Ovary (tissue), 9 donors: ENCODE data around the gene MKNK1. TPM values are rescaled to one million over a fixed set of nuclear protein-coding genes. Genes with fewer than 3 reads are reported as not detected.
A peak's percentile ranks its signal among the peaks of the same experiment; 100 is the strongest.

ENCODE experiments used
- DNase-seq, 5 donors: peaks; one replicate each; pipeline ENCODE4 v3.0.0-alpha.2; 2019 to 2020
- H3K27ac ChIP-seq, 2 donors: fragments of 200-600 bp; one replicate each; pipeline versions ENCODE4 v1.5.1 to v1.8.0; 2019 to 2022
- H3K27me3 ChIP-seq: fragments of 200-600 bp; one replicate; pipeline ENCODE4 v1.8.0; 2022
- H3K36me3 ChIP-seq: fragments of 200-600 bp; sonication (generic); one replicate; pipeline ENCODE4 v1.5.1; 2019
- H3K4me1 ChIP-seq: one replicate; pipeline ENCODE4 v1.8.1; 2013; ENCODE audit warnings: mild to moderate bottlenecking, moderate library complexity; ENCODE audit not compliant: insufficient read depth
- H3K4me3 ChIP-seq: fragments of 200-600 bp; sonication (generic); one replicate; pipeline ENCODE4 v1.5.1; 2017
- H3K9me3 ChIP-seq, 2 donors: fragments of 200-600 bp in 1 of 2; sonication (generic) in 1 of 2; one replicate each; pipeline versions ENCODE4 v1.5.1 to v1.8.1; 2013 to 2019; ENCODE audit warnings: mild to moderate bottlenecking in 1 of 2, moderate library complexity in 1 of 2
- EP300 ChIP-seq: sonication (generic); formaldehyde crosslinking; IDR thresholded peaks from one replicate; pipeline ENCODE4 v1.6.1; 2017; ENCODE audit warnings: antibody characterized with exemption
- POLR2A ChIP-seq: fragments of 450-650 bp; IDR thresholded peaks from one replicate; pipeline ENCODE4 v1.6.1; 2017; ENCODE audit warnings: antibody characterized with exemption, mild to moderate bottlenecking, moderate library complexity
- WGBS, 3 donors: extraction: QIAGEN DNeasy Blood & Tissue Kit in 1 of 3; methylation state at CpG; one replicate each; pipeline versions ENCODE4 v1.1.5 to v1.1.7; 2013 to 2017; 5-methylcytosine and 5-hydroxymethylcytosine counted together
- intact Hi-C, 4 donors: fragments of 100-400 bp; cut with DNase I; formaldehyde crosslinking; loops; one replicate each; pipeline versions ENCODE4 v1.11.0 to v1.15.1; 2022 to 2023
- polyA plus RNA-seq, 2 donors: library from polyadenylated mRNA; stranded (reverse); fragments of 200-250 nt in 1 of 2; fragments of 350-450 nt in 1 of 2; fragmentation: Illumina TruSeq in 1 of 2; extraction: RNeasy Lipid Tissue Mini Kit (QIAGEN cat#74804) in 1 of 2; gene quantifications; one replicate each; pipeline ENCODE4 v1.2.3, GENCODE V29; 2013 to 2014
- total RNA-seq, 7 donors: library from RNA; depleted of rRNA in 2 of 7; stranded (reverse); fragments of >200 nt in 2 of 7; fragmentation: NEBNext Ultra II Directional in 3 of 7; extraction: Animal tissue kit (Norgen Biotek cat#: 25700) in 3 of 7; gene quantifications; one replicate each; pipeline versions ENCODE4 v1.1.0 to v1.2.4, GENCODE V29; 2016 to 2023
- TF ChIP-seq, protein P1 (sequence below), 3 donors: fragments of 450-650 bp in 2 of 3; fragments of 200-600 bp in 1 of 3; IDR thresholded peaks; one replicate each; pipeline versions ENCODE4 v1.5.1 to v1.8.0; 2016 to 2022; ENCODE audit warnings: antibody characterized with exemption in 3 of 3, mild to moderate bottlenecking in 1 of 3
- donor health status: DM: no; HTN: no; CAD: no; lungs with moderate emphysema.
- donor health status: DM: no; HTN: no; CAD: no.
- donor health status: Bipolar disorder and iron deficiency.
- donor health status: DM: yes; HTN: yes; CAD: no.
- donor health status: DM: no; HTN: no; CAD: no.
- donor health status: DM: yes; HTN: yes; CAD: no.

The MKNK1 gene
- total and polyA plus RNA-seq, 9 donors, result 21.0 to 39.3 (median 24.9) TPM

DNA sequence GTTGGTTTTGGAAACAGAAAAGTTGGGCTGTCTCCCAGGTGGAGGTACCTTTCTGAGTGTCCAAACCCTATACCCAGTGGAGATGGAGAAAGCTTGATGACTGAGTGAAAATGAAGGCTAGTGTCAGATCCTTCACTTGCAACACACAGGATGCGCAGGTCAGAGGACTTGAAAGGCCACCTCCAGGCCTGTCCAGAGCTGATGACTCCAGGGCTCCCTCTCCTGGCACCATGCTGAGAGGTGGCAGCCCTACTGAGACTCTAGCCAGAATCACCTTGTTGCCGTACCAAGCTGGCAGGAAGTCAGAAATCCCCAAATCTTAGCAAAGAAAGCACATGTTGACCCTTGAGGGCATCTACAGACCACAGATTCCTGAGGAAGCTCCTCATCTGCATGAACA is 69.0 kb downstream of the MKNK1 start:
- Histone ChIP-seq H3K36me3 (no peaks in the 10 kb centered on the region), H3K4me1 (no peaks in the 10 kb centered on the region), H3K27me3 (no peaks in the 10 kb centered on the region), H3K4me3 (no peak overlapping the region), H3K9me3 (no peaks in the 10 kb centered on the region), H3K27ac (no peak overlapping the region)
- intact Hi-C loops, result loop anchor here in 2 of 4 donors (10.0 kb wide), 1 partner anchor 190 kb away; no protein-coding TSS in a partner anchor
- WGBS, 3 donors, result 66 to 74% (median 71%) methylated on average over 2 of the region's 2 CpGs
- TF ChIP-seq EP300 (no peak), POLR2A (no peak)
- TF ChIP-seq, protein P1, sequence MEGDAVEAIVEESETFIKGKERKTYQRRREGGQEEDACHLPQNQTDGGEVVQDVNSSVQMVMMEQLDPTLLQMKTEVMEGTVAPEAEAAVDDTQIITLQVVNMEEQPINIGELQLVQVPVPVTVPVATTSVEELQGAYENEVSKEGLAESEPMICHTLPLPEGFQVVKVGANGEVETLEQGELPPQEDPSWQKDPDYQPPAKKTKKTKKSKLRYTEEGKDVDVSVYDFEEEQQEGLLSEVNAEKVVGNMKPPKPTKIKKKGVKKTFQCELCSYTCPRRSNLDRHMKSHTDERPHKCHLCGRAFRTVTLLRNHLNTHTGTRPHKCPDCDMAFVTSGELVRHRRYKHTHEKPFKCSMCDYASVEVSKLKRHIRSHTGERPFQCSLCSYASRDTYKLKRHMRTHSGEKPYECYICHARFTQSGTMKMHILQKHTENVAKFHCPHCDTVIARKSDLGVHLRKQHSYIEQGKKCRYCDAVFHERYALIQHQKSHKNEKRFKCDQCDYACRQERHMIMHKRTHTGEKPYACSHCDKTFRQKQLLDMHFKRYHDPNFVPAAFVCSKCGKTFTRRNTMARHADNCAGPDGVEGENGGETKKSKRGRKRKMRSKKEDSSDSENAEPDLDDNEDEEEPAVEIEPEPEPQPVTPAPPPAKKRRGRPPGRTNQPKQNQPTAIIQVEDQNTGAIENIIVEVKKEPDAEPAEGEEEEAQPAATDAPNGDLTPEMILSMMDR (IDR thresholded peaks at IDR 0.05), result no peak
- no peak for DNase-seq

DNA sequence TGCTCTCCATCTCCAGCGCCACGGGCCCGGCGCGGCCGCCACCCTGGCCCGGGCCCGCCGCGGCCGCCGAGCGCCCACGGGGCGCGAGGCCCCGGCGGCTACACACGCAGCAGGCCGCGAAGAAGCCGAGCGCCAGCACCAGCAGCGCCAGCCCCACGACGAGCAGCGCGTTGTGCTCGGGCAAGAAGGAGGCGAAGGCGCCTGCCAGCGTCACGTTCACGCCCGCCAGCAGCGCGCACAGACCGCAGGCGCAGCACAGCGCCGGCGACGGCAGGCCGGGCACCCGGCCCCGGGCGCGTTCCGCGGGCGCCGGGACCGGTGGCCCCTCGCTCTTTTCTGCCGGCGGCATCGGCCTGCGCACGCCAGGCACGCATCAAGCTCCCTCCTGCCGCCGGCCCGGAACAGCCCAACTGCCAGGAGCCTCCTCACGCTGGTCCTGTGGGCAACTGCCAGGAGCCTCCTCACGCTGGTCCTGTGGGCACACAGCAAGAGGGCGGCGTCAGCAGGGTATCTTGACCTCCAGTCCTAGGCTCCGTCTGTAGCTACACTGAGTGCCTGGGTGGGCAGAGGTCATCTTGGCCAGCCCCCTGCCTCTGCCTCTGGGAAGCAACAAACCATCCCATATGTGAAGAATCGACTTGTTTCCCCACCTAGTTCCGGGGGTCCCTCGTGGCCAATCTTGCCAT is 70.7 kb downstream of the MKNK1 start:
- H3K36me3 ChIP-seq, result no peaks in the 10 kb centered on the region
- peak in 4 of 5 donors; percentile 33 to 63 (median 52) for DNase-seq
- intact Hi-C loops, result loop anchor here (5.0 to 10.0 kb wide), 4 partner anchors 56 to 191 kb away; no protein-coding TSS in a partner anchor
- H3K9me3 ChIP-seq, result no peaks in the 10 kb centered on the region
- TF ChIP-seq EP300, result no peak
- TF ChIP-seq, protein P1 (IDR thresholded peaks at IDR 0.05), result no peak
- TF ChIP-seq POLR2A, result no peak
- WGBS, 3 donors, result 4 to 8% (median 8%) methylated on average over 36 to 71 of the region's 71 CpGs
- no peaks in the 10 kb centered on the region for H3K27me3 ChIP-seq
- peak overlapping the region; percentile 33 for H3K4me3 ChIP-seq
- H3K27ac ChIP-seq, result peak overlapping the region; percentile 58 to 72
- H3K4me1 ChIP-seq, result no peaks in the 10 kb centered on the region

DNA sequence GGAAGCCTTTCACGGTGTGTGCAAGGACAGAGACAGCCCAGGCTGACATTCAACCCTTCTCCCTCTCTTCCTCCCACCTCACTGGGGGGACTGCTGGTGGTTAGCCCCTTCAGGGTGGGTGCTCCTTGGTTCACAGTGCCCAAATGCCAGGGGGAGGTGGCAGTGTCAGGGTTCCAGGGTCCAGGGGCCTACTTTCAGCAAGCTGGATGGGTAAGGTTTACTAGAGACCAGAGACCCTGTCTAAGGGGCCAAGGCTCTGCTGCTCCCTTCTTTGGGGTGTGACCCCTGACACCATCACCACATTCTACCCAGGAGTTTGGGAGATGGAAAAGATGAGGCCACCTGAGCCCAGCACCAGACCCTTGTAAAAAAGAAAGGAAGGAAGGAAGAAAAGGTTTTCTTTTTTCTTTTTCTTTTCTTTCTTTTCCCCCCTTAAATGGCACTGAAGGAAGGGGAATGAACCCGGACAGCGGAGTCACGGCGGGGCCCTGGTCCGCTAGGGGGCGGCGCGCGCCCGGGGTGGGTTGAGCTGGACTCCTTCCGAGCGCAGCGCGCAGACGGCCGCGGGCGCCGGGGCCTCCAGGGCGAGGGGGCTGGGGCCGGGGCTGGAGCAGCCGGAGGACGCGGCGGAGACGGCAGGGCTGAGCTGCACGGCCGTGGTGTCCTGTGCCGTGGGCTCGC is 71.4 kb downstream of the MKNK1 start:
- intact Hi-C loops, result loop anchor here (5.0 to 10.0 kb wide), 4 partner anchors 55 to 192 kb away; no protein-coding TSS in a partner anchor
- Histone ChIP-seq H3K9me3 (no peaks in the 10 kb centered on the region), H3K27me3 (no peaks in the 10 kb centered on the region), H3K4me3 (peak overlapping the region; percentile 33), H3K27ac (peak overlapping the region; percentile 58 to 72), H3K4me1 (no peaks in the 10 kb centered on the region), H3K36me3 (no peaks in the 10 kb centered on the region)
- DNase-seq, result peak; percentile 54 to 85 (median 74)
- WGBS, 3 donors, result 2 to 3% (median 2%) methylated on average over 20 to 31 of the region's 31 CpGs
- TF ChIP-seq, protein P1 (IDR thresholded peaks at IDR 0.05), result peak; percentile 36 to 61 (median 50)
- no peak for TF ChIP-seq POLR2A

DNA sequence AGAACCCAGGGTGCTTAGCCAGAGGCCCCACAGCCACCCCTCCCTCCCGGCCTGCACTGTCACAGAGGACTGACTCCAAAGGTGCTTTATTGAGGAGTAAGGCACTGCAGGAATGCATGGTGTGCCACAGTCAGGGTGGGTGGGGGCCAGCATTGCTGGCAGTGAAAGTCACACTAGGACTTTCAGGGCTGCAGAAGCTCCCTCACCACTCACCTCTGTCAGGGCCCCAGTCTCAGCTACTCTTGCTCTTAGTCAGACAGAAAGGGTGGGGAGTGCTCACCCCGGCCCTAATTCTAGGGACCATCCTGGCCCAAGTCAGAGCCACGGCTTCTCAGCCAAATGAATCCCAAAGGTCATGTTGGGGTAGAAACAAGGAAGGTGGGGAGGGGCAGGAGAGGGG is 72.0 kb downstream of the MKNK1 start:
- WGBS, 3 donors, result 51 to 65% (median 64%) methylated on average over 3 of the region's 3 CpGs
- Histone ChIP-seq H3K9me3 (no peaks in the 10 kb centered on the region), H3K4me3 (no peak overlapping the region), H3K27ac (no peak overlapping the region), H3K27me3 (no peaks in the 10 kb centered on the region), H3K4me1 (no peaks in the 10 kb centered on the region), H3K36me3 (no peaks in the 10 kb centered on the region)
- no peak for DNase-seq
- intact Hi-C loops, result loop anchor here (5.0 to 10.0 kb wide), 4 partner anchors 55 to 193 kb away; no protein-coding TSS in a partner anchor
- TF ChIP-seq, protein P1 (IDR thresholded peaks at IDR 0.05), result no peak
- TF ChIP-seq POLR2A (no peak), EP300 (no peak)
